Dedifferentiated amniotic fluid mesenchymal stem cell (primary cell): ENCODE results near the gene SLC35F3.
"Not testable (repeated sequence)": the region's sequence is repeated elsewhere in the genome, so short reads cannot be mapped to it uniquely, and the experiment has no call there.

Experiments
- DNase-seq: peaks from one replicate; pipeline ENCODE4 v3.0.0-alpha.2; 2016; ENCODE audit errors: extremely low spot score

SLC35F3 gene

DNA sequence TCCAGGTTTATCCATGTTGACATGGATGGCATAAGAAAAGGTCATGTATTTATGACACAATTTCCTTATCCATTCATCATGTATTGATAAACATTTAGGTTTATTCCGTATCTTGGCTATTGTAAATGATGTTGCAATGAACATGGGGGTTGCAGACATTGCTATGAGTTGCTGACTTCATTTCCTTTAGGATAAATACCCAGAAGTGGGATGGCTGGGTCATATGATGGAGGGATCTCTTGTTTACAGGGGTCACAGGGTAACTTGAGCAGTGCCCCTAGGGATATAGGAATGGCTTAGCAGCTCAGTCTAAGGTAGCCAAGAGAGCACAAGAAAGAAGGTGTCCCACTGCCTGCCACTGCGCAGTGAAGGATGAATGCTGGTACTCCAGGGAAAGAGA lies 239.2 kb downstream of the SLC35F3 start:
- DNase-seq = no peak

DNA sequence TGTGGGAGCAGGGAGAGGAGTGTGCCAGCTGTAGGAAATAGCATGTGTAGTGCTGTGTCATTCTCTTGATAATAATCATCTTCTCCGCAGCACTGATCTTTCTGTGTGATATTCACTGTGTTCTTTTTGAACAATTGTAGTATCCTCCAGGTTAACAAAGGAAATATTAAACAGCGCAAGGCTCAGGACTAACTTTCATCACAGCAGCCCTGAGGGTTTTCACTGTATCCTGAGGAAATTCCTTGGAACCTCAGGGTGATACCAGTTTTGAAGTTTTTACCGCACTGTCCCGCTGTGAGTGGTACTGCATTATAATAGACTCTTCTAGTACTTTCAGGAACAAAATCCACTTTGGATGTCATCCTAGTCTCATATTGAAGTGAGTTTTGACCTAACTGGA lies 240.4 kb downstream of the SLC35F3 start:
- DNase-seq = no peak

- DNase-seq = no peak
These were observed 243.9 kb downstream of the SLC35F3 start for GRCh38 chr1:234148350-234148749.

DNA sequence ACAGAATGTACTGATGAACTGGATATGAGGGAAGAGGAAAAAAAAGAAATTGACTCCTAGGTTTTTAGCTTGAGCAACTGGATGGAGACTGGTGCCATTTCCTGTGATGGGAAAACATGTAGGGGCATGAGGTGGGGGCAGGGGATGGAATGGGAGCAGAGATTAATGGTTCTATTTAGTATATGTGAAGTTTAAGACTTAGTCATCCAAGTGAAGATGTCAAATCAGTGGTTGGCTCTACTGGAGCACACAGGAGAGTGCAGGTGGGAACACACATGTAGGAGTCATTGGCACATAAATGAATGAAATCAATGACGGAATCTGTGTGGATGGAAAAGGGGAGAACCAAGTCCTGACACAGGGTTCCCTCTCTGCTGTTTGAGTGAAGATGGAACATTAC lies 244.3 kb downstream of the SLC35F3 start:
- no peak for DNase-seq

DNA sequence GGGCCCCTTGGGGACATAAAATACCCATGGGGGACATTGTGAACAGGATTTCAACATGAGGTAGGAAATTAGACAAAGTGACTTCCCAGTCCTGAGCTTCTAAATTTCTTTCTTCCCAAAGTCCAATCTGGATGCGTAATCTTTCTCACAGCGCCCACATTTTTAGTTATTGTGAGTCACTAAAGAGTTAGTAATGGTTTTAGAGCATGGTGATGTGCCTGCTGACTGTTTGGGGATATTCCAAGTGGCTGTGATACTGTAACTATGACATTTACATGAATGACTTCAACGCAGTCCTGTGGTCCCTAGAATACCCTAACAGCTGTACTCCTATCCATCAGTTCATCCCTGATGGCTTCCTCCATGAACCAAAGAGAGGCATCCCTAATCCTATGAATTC lies 244.7 kb downstream of the SLC35F3 start:
- DNase-seq = no peak

DNA sequence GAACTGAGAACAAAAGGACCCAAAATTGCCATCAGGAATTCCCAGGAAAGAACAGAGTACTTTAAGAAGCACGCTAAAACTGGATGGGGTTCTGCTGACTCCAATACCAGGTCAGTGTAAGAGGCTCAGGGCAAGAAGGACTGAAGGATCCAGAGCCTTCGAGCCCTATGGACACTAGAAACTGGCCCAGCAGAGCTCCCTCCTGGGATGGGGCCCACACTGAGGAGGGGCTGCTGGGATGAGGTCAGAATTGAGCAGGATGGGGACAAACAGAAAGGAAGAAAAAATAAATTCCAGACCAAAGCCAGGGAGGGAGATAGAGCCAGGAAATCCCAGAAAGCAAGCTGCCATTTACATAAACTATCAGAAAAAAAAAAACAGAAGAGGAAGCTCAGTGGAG lies 246.4 kb downstream of the SLC35F3 start:
- no peak for DNase-seq

DNA sequence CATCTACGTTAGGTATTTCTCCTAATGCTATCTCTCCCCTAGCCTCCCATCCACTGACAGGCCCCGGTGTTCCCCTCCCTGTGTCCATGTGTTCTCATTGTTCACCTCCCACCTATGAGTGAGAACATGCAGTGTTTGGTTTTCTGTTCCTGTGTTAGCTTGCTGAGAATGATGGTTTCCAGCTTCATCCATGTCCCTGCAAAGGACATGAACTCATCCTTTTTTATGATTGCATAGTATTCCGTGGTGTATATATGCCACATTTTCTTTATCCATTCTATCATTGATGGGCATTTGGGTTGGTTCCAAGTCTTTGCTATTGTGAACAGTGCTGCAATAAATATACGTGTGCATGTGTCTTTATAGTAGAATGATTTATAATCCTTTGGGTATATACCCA lies 247.9 kb downstream of the SLC35F3 start:
- DNase-seq = not testable (repeated sequence)

GRCh38 chr1:234154320-234155251 lies 250.1 kb downstream of the SLC35F3 start:
- peak; percentile 72 for DNase-seq

GRCh38 chr1:234162661-234163060 lies 258.2 kb downstream of the SLC35F3 start:
- no peak for DNase-seq

GRCh38 chr1:234163267-234163919 lies 258.9 kb downstream of the SLC35F3 start:
- no peak for DNase-seq

GRCh38 chr1:234164098-234164709 lies 259.7 kb downstream of the SLC35F3 start:
- DNase-seq = no peak

- DNase-seq = peak; percentile 9
These were observed 263.7 kb downstream of the SLC35F3 start for GRCh38 chr1:234168061-234168724.

GRCh38 chr1:234169161-234169849 lies 264.8 kb downstream of the SLC35F3 start:
- DNase-seq = peak; percentile 1

- no peak for DNase-seq
These were observed 265.6 kb downstream of the SLC35F3 start for GRCh38 chr1:234170067-234170466.

DNA sequence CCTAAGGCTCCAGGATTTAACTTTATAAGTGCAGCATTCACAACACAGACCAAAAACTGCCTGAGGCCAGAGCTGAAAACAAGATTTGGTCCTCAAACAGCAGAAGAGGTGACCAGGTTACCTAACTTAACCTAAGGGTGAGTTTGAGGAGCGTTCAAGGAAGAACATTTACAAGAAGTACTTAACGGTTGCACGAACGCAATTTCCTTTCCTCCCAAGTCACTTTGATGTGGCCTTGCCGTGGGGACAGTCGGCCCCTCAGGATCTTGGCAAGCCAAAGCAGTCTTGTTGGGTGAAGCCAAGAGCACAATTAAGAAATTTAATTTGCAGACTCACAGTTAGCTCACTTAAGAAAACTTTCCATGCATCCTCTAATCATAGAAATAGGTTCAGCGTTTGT lies 266.1 kb downstream of the SLC35F3 start:
- no peak for DNase-seq

DNA sequence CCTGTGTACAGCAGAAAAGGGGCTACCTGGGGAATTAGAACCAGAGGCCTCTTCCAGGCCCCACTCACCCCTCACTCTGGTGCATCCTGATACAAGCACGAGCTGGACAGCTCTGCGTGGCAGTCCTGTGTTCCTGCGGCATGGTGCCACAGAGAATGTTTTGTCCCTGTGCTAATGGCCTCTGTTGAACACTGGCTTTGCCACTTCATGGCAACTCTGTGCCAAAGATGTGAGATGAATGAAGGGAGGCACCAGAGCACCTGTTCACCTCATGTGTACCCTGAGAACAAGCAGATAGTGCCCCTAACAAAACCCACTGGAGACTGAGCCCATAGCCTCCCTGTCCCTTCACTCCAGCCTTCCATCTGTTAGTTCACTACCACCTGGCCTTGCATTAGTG lies 269.5 kb downstream of the SLC35F3 start:
- no peak for DNase-seq

- no peak for DNase-seq
These were observed 270.9 kb downstream of the SLC35F3 start for GRCh38 chr1:234175363-234175762.

DNA sequence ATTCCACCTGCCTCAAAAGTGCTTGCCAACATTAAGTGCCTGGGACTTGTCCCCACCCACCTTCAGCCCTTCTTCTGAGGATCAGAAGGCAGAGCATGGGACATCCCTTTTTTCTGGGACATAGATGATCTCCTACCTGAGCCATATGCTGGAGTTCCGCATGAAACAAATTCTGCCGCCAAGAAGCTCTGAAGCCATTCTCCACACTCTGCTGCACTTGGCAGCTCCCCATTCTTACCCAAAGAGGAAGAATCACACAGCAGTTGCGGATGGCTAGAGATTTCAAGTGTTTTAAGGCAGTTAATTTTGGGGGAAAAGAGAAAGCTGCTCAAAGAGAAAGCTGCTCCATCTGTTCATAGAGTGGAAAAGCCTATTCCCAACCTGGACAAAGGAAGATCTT lies 271.5 kb downstream of the SLC35F3 start:
- DNase-seq = no peak

DNA sequence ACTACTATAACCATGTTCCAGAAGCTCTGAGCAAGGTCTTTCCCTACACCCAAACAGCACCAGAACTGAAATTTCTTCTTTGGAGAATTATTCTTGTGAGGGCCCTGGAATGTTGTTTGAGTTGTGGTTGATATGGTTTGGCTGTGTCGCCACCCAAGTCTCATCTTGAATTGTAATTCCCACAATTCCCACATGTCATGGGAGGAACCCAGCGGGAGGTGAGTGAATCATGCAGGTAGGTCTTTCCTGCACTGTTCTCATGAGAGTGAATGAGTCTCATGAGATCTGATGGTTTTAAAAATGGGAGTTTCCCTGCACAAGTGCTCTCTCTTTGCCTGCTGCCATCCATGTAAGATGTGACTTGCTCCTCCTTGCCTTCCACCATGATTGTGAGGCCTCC lies 272.4 kb downstream of the SLC35F3 start:
- DNase-seq = not testable (repeated sequence)

DNA sequence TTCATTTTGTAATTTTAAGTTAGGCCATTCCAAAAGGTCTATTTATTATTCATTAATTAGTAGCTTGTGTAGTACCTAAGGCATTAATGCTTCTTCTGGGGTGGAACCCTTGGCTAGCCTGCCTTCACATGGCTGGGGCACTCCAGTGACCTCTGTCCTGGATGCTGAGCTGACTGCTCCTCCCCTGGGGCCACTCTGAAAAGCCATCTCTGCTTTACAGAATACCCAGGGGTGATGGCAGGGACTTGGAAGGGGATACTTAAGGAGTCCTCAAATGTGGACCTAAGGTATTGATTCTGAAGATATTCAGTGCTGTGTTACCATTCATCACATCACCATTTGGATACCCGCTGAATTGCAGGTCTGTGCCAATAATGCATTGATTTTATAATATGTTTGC lies 281.0 kb downstream of the SLC35F3 start:
- no peak for DNase-seq

GRCh38 chr1:234186037-234186688 lies 281.7 kb downstream of the SLC35F3 start:
- no peak for DNase-seq
